Left lobe of liver (tissue), 2 donors: ENCODE measurements around the gene CHRNE. TPM values are rescaled to one million over a fixed set of nuclear protein-coding genes. Genes with fewer than 3 reads are reported as not detected.

ENCODE experiments used
- ATAC-seq: fragments of 200-7000 bp; cut with Tn5 transposase; one replicate; pipeline ENCODE4 v1.9.1; 2020; ENCODE audit warnings: mild to moderate bottlenecking, moderate library complexity
- DNase-seq: peaks from one replicate; pipeline ENCODE4 v3.0.0-alpha.2; 2020; ENCODE audit warnings: low spot score
- total RNA-seq: library from RNA; stranded (reverse); gene quantifications from one replicate; pipeline ENCODE4 v1.2.1, GENCODE V29; 2021
- donor health status: DM: no; HTN: no; CAD: no; lungs with moderate emphysema.
- donor health status: DM: no; HTN: yes; CAD: no.

The CHRNE gene
- total RNA-seq = 3.1 TPM

DNA sequence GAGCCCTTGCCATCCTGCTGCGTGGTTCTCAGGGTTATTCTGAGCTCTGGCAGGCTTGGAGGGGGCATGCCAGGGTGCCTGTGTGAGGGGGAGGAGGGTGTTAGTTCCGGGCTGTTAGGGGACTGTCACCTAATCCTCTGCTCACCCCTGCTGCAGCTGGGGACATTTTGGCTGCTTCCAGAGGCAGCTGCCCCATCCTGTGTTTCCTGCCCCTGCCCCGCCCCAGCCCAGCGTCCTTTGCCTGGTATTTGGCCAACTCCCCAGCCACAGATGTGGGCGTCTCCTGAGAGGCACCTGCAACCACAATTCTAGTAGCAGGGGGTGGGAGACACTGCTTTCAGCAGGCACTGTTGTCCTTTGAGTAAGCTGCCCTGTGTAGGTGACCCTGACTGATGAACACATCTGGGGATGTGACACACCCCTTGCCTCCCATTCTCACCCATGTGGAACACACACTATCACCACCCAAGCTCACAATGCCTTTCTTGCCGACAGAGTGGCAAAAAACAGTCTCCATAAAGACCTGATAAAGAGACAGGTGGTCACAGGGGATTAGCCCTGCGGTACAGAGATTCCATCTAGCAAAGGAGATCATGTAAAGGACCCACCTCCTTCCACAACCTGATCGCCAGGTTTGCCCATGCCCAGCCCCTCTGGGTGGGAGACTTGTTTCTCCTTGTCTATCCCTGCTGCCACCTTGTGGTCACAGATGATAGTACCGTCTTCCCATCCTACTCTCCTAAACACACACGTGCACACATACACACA is at the start of gene CHRNE:
Gene CHRNE, minus strand, starts transcription at position 48 of the 768 bp plus-strand sequence. Its CDS starts 35 bp downstream, at position 13.
- DNase-seq = peak; percentile 80
- peak; percentile 59 for ATAC-seq

DNA sequence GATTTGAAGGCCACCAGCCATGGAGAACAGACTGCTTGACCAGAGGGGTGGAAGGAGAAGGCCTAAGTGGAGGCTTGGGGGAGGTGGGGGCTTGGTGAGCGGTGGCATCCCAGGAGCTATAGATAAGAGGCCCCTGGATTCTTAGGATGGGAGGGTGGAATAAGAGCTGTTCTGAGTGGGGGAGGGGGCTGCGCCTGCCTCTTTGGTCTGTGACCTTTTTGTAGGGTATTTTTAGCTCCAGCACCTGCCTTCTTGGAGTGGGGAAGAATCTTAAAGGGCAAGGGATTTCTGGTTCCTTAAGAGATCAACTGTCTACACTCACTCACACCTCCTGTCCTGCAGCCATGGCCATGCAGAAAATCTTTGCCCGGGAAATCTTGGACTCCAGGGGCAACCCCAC is 48.6 kb upstream of the CHRNE start:
- ATAC-seq = no peak
- DNase-seq = no peak

DNA sequence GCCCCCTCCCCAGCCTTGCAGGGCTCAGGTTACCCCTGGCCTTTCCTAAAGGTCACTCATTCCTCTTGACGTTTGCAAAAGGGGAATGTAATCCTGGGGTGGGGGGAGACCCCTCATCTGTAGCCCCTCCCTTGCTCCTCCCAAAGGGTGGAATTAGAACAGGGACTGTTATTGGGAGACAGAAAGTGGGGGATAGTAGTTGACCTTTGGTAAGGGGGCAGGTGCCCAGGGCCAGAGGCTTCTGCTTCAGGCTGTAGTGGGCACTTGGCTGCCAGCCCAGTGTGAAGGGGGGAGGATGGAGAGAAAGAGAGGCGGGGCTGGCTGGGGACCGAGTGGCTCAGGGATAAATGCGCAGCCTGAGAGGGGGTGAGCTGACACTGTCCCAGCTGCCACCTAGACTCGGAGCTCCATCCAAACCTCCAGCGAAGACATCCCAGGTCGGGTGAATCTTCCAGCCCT is 47.9 kb upstream of the CHRNE start, which contains the start of gene ENO3:
Gene ENO3, plus strand, starts transcription at position 374 of the 459 bp plus-strand sequence. CDS start 711 bp downstream, outside the sequence.
- ATAC-seq (peak; percentile 7), DNase-seq (peak; percentile 84)

DNA sequence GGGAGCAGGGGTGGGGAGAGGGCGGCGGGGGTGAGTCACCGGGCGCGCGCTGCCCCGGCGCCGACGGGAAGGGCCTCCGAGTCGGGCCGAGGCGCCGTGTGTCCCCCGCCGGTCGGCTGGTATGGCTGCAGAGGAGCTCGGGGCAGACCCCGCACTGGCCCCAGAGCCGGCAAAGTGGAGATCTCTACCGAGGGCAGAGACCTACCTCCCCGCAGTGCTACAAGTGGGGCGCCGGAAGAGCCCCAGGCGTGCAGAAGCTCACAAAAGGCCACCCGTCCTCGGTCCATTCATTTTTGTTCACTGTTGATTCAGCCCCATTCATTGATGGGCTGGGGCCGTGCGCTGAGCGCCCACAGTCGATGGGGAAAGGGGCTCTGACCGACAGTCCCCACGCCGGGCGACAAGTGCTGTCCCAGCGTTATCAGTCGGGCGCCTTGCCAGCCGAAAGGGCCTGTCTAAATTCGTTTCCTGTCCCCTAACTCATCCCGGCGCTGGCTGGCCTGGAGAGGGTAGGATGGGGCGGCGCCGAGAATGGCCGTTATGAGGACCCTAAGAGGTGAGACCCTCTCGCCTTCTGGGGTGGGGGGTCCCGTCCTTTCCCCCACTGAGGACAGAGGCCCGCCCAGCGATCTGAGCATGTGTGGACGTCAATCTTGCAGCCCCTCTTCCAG is 47.3 kb upstream of the CHRNE start:
- peak; percentile 9 for ATAC-seq

DNA sequence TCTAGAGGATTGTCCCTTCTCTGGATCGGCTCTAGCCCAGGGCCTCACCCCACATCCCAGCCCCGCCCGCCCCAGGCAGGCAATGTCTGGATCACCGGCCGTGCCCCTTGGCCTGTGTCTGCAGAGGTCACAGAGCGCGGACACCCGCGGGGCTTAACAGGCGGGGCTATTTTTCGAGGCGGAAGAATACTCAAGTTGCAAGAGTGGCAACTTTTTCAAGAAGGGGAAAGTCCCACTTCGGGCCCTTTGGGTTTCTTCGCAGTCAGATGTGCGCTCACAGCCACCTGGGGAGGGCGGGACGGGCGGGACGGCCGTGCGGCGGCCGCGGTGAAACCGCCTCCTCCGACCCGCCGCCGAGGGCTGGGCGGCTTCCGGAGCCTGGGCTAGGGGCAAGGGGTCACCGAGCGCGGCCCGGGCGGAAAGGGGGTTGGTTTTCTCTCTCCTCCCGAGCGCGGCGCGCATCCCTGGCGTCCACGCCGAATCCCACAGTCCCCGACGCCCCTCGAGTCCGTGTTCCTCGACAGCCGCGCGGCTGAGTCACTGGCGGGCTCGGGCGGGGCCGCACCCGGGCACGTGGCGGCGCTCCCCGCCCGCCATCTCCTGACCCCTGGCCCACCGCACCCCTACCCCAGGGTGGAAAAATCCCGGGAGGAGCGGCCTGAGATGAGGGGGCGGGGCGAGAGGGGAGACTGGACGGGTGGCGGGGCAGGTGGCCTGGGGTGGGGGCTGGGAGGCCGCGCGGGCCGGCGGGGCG is 46.6 kb upstream of the CHRNE start:
- DNase-seq = peak; percentile 91
- peak; percentile 61 for ATAC-seq

More for the DNA sequence above, 47.3 kb upstream of the CHRNE start:
- peak; percentile 84 for DNase-seq

DNA sequence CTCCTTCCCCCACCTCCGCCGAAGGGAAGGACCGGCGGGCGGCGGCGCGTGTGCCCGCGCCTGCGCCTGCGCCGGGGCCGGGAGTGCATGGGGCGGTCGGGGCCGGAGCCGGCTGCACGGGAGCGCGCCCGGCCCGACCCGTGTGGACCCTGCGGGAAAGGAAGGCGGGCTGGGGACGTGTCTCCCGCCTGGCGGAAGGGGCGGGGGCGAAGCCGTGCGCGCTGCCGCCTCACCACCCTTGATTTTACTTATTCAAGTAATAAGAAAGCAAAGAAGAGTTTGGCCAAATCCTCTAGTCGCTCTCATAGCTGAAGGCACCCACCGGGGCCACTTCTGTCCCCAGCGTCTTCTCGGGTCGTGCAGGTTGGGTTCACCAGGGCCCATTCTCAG is 46.0 kb upstream of the CHRNE start:
- ATAC-seq = peak; percentile 65
- peak; percentile 91 for DNase-seq

DNA sequence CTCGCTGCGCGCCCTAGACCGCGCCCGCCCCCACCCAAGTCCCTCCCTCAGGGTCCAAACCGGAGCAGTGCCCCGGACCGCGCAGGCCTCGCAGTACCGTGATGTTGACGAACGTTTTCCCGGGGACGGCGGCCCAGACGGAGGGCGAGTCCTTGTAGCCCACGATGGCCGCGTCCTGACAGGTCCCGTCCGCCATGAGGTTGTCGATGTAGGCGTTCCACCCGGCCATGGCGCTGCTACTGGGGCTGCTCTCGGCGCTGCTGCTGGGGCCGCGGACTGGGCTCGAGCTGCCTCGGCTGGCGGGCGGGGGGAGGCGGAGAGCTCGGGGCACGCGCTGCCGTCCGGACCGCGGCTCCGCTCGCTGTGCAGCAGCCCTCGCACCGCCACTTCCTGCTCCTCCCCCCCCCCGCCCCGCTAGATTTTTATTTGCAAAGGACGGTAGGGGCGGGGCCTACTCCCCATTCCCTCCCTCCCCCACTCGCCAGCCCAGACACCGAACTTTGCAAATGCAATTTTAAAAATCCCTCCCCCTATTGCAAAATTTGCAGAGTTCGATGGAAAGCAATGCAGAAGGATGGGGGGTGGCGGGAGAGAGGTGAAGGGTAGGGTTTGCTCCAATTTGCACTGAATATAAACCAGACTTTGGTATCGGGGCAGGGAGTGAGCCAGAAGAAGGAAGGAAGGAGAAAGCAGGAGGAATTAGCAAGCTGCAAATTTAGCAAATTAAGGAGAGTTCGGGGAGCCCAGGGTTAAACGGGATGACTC is 45.5 kb upstream of the CHRNE start, which contains the start of gene PFN1:
Gene PFN1, minus strand, starts transcription at position 365 of the 765 bp plus-strand sequence. Its CDS starts 136 bp downstream, at position 229.
- peak; percentile 92 for DNase-seq
- ATAC-seq = peak; percentile 66

DNA sequence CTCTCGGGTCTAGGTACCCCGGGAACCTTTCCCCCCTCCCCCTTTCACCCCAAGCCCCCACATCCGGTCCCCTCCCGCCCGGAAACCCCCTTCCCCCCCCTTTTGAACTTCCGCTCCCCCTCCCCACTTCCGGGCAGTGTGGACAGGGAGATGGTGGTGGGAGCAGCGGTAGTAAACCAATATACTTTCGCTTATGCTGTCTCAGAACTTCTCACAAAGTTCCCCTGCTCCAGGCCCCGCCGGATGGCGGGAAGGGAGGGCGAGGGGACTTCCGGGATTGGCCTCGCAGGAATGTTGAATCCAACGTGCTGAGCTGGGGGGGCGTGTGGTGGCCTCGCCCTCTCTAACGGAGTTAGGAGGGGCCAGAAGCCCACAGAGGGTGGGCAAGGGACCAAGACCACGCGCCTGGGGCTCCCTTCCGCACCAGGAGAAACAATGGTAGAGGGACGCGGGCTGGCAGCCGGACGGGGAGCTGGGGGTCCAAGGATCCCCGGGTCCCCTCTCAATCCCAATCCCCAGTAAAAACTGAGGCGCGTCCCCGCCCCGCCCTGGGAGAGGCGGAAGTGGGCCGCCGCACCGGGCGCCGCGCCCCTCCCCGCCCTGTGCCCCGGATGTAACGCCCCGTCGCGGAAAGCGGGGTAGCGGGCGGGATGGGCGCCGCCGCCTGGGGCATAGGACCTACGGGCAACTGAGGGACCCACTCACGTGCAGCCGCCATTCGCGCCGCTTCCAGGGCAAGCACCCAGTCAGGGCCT is 44.7 kb upstream of the CHRNE start:
- peak; percentile 73 for DNase-seq
- ATAC-seq = peak; percentile 27

DNA sequence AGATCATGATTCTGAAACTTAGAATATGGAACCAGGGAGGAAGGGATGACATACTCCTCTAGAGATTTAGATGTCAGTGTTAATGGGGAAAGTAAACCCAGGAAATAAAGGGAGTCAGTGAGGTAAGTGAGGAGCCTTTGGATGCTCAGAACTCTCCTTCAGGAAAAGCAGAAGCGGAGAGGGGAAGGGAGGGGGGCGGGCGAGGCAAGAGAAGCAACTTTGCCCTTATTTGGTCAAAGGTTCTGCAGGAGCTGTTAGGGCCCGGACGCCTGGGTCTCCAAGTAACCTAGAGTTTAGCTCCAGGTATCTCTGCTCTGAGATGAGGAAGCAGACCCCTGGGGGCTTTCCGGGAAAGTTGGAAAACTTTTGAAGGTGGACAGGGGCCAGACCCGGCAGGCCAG is 44.1 kb upstream of the CHRNE start:
- ATAC-seq = no peak
- DNase-seq = no peak

DNA sequence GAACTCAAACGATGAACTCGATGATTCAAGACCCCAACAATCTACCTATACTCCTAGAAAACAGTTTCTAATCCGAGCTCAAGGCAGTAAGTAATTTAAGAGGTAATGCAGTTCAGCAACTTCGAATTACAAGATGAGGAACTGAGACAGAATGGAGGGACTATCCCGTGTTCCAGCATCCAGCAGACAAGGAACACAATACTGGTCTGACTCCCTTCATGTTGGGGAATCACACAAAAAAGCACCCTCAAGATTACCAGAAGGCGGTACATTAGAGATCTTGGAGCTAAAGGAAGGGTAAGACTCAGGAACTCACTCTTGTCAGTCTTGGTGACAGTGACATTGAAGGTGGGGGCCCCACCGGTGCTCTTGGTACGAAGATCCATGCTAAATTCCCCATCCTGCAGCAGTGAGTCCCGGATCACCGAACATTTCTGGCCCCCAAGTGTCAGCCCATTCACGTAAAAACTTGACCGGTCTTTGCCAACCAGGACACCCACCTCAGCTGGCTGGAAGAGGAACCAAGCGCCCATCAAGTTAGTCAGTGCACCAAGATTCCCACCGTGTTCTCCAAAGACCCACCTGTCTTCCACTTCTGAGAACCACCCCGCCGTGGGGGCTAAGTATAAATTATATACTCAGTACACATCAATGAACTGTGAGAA is 43.5 kb upstream of the CHRNE start:
- DNase-seq = no peak
- ATAC-seq = no peak

DNA sequence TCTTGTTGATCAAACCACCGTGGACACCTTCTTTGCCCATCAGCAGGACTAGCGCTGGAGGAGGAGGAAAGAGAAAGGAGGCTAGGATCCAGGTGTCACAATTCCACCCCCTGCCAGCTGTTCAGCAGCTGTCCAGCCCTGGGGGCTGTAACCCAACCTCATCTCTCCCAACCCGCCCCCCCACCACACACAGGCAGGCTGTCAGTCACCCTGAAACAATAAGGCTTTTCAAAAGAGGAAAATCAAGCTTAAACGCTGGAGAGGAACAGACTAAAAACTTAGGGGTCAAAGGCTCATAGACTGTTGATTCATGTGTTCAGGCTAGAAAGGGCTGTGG is 43.0 kb upstream of the CHRNE start:
- ATAC-seq = no peak
- DNase-seq = no peak

DNA sequence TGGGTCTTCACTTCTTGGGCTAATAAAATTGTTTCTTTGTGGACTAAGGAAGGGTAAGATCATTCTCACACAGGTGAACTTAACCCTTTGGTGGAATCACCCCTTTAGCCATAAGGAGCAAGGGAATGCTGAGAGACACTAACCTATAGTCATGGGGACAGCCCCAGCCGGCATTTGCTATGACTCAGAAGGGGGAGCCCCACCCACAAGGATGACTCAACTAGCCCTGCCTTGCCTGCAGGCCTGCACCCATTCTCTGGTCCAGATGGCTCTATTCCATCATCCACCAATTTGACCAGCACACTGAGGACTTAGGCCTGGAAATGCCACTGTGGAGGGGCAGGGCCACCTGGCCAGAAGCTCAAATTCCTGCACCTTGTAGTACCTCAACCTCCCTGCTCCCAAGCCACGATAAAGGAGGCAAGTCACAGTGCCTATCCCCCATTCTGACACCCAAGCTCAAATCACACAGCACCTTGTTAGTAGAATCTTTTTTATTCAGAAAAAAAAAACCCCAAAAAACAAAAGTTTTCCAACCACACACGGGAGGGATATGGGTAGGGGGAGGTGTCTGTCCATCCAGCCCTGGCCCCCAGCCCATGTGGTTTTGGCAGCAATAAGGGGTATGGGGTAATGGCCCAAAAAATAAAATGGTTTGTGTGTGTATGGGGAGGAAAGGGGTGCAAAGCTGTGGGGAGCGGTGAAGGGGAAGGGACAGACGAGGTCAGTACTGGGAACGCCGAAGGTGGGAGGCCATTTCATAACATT is 42.5 kb upstream of the CHRNE start:
- peak; percentile 75 for DNase-seq
- peak; percentile 4 for ATAC-seq

DNA sequence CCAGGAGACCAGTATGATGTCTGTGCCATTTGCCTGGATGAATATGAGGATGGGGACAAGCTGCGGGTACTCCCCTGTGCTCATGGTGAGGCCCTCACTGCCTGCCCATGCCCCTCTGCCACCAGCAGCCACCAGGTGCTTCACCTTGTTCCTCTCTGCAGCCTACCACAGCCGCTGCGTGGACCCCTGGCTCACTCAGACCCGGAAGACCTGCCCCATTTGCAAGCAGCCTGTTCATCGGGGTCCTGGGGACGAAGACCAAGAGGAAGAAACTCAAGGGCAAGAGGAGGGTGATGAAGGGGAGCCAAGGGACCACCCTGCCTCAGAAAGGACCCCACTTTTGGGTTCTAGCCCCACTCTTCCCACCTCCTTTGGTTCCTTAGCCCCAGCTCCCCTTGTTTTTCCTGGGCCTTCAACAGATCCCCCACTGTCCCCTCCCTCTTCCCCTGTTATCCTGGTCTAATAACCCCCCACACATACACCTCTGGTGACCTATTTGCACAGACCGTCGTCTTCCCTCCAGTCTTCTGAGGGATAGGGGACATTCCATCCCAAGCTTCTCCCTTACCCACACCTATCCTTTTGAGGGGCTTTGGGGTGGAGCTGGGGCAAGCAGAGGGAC is 41.8 kb upstream of the CHRNE start:
- no peak for ATAC-seq
- no peak for DNase-seq

DNA sequence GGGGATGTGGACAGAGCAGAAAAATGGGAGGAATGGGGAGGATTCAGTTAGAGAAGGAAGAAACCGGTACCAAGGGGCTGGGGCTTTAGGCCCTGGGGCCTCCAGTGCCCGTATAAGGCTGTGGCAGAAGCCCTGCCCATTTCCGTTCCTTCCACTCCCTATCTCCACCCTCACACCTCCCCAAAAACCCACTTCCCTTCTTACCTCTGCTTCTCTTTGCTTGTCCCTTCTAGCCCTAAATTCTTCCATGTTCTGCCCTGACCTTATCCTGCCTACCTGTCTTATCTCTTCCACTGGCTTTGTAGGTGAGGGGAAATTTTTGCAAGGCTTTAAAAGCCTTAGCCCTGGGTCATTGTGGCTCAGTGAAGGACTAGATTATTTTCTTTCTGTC is 41.3 kb upstream of the CHRNE start:
- ATAC-seq (no peak), DNase-seq (no peak)

DNA sequence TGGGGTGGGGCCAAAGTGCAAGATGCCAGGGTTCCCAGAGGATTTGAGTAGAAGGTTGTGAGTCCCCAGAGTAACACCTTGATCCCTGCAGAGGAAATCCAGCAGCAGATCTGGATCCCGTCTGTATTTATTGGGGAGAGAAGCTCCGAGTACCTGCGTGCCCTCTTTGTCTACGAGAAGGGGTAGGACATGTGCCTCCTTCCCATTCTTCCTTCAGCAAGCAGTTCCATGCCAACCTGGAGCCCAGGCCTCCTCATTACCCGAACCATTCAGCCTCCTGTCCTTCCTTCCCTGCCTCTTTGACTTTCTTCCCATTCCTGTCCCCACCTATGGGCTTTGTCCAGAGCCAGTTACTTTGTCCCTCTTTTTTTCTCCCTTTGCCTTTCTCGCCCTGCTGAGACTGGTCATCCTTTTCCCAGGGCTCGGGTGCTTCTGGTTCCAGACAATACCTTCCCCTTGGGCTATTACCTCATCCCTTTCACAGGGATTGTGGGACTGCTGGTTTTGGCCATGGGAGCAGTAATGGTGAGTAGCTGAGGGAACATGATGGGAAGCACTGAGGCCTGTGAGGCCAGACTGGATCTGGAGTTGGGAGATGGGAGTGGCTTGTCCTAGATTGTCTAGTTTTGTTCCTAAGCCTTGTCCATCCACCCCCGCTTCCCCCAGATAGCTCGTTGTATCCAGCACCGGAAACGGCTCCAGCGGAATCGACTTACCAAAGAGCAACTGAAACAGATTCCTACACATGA is 40.0 kb upstream of the CHRNE start:
- ATAC-seq (no peak), DNase-seq (no peak)

DNA sequence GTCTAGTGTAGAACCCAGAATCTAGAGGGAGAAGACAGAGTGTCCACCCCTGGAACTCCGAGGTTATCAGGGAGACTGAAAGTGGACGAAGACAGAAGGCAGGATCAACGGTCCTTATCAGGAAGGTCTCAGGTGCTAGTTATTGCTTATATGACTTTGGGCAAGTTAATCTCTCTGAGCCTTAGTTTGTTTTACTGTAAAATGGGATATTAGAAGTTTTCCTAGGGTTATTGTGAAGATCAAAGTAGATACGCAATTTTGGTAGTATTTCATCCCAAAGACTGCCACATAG is 38.4 kb upstream of the CHRNE start:
- DNase-seq (no peak), ATAC-seq (no peak)

DNA sequence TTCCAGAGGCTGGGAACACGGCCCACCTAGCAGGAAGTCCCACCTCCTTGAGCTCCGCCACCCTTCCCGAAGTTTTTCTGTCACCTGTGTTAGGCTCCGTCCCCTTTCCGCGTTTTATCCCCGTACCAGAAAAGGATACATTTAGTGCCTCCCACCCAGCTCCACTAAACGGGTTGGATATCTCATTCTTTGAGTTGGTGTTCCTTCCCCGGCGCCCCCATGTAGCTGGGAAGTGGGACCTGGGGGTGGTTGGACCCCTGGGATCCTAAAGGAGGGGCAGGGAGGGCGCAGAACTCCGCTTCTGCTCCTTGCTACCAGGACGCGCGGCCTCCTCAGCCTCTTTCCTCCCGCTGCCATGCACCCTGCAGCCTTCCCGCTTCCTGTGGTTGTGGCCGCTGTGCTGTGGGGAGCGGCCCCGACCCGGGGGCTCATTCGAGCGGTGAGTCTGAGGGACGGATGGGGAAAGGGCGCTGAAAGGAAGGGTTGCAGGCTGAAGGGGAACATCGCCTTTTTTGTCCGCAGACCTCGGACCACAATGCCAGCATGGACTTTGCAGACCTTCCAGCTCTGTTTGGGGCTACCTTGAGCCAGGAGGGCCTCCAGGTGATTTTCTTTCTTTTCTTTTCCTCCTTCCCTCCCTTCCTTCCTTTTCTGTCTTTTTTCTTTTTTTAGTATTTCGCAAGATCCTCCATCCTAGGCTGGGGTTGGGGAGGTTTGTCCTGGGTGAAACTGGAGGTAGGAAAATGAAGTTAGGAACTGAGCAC is 37.8 kb upstream of the CHRNE start:
- peak; percentile 75 for ATAC-seq

More for the DNA sequence above, 37.8 kb upstream of the CHRNE start:
- no peak for DNase-seq
